Muscle layer of colon (tissue), 2 donors: ENCODE results near the gene LDB2.

Experiments used
- H3K27ac ChIP-seq: one replicate; pipeline ENCODE4 v1.7.0; 2013; ENCODE audit warnings: low read depth, mild to moderate bottlenecking, low read length, moderate library complexity
- H3K27me3 ChIP-seq, 2 donors: one replicate each; pipeline ENCODE4 v1.7.0; 2013; ENCODE audit warnings: low read length in 2 of 2, mild to moderate bottlenecking in 2 of 2; ENCODE audit not compliant: insufficient read depth in 2 of 2, control insufficient read depth in 1 of 2
- H3K36me3 ChIP-seq: one replicate; pipeline ENCODE4 v1.7.0; 2013; ENCODE audit warnings: mild to moderate bottlenecking, low read length; ENCODE audit not compliant: insufficient read depth
- H3K4me1 ChIP-seq: one replicate; pipeline ENCODE4 v1.7.0; 2013; ENCODE audit warnings: mild to moderate bottlenecking, low read length; ENCODE audit not compliant: insufficient read depth
- H3K4me3 ChIP-seq, 2 donors: one replicate each; pipeline ENCODE4 v1.7.0; 2013; ENCODE audit warnings: low read length in 2 of 2, low read depth in 1 of 2, mild to moderate bottlenecking in 1 of 2, moderate library complexity in 1 of 2
- H3K9ac ChIP-seq: one replicate; pipeline ENCODE4 v1.7.0; 2013; ENCODE audit warnings: low read length
- H3K9me3 ChIP-seq: one replicate; pipeline ENCODE4 v1.7.0; 2013; ENCODE audit warnings: mild to moderate bottlenecking, low read length
- donor health status: abdominal sarcoma.
- donor health status: Adenocarcinoma of cecum.

LDB2 gene

DNA sequence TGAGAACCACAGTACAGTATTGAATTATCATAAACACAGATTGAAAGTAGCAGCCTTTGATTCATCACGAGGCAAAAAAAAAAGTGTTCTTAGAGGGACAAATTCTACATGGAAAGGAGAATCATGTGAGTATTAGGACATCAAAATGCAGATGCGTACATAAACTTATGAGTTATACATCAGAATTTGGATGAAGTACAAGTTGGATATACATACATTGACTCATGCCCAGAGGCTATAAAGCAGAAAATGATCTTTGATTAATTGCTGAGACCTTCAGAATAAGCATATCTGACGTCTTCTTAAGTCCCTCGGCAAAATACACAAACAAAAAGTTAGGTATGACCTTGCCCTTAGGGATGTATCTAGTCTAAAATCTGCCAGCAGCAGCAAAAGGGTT is 206.4 kb downstream of the LDB2 start:
- no peak overlapping the region for H3K4me3 ChIP-seq
- H3K36me3 ChIP-seq, result no peaks in the 10 kb centered on the region
- peaks cover 23% of the 10 kb centered on the region for H3K4me1 ChIP-seq
- H3K9me3 ChIP-seq, result no peaks in the 10 kb centered on the region
- H3K27me3 ChIP-seq, result no peaks in the 10 kb centered on the region
- no peak overlapping the region for H3K9ac ChIP-seq
- H3K27ac ChIP-seq, result no peak overlapping the region

GRCh38 chr4:16691450-16691849 is 207.0 kb downstream of the LDB2 start:
- H3K4me3 ChIP-seq, result no peak overlapping the region
- H3K27ac ChIP-seq, result no peak overlapping the region
- peaks cover 23% of the 10 kb centered on the region for H3K4me1 ChIP-seq
- H3K9ac ChIP-seq, result no peak overlapping the region
- H3K27me3 ChIP-seq, result no peaks in the 10 kb centered on the region
- H3K9me3 ChIP-seq, result no peaks in the 10 kb centered on the region
- no peaks in the 10 kb centered on the region for H3K36me3 ChIP-seq

DNA sequence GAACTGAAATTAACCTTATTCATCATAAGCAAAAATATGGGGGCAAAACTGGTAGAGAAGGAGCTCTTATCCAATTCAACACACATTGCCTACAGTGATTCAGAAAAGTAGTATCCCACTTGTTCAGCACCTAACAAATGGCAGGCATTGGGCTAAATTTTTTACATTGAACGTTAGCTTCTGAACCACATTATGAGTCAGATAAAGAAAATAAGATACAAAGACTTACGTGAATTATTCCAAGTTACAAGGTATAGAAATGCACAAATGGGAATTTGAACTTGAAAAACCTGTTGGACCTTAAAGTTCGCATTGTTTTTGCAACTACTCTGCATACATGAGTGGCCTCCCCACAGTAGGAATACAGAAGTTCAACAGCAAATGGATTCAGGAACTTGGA is 210.6 kb downstream of the LDB2 start:
- Histone ChIP-seq H3K4me1 (peaks cover 10% of the 10 kb centered on the region), H3K9me3 (no peaks in the 10 kb centered on the region), H3K9ac (no peak overlapping the region), H3K27ac (no peak overlapping the region), H3K4me3 (no peak overlapping the region), H3K36me3 (no peaks in the 10 kb centered on the region), H3K27me3 (no peaks in the 10 kb centered on the region)

DNA sequence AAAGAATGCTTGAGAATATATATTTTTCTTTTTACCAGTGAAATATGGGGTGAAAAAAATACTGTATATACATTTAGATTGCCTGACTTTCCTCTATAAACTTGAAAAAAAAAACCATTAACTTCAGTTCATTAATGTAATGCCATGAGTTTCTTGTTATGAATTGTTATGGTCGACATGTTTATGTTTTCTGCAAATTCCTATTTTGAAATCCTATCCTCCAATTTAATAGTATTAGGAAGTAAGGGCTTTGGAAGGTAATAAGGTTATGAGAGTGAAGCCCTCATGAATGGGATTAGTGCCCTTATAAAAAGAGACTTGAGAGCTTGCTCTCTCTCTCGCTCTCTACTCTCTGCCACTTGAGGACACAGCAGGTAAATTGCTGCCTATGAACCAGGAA is 211.4 kb downstream of the LDB2 start:
- Histone ChIP-seq H3K9me3 (no peaks in the 10 kb centered on the region), H3K4me3 (no peak overlapping the region), H3K27ac (no peak overlapping the region), H3K9ac (no peak overlapping the region), H3K27me3 (no peaks in the 10 kb centered on the region), H3K36me3 (no peaks in the 10 kb centered on the region), H3K4me1 (peaks cover 4% of the 10 kb centered on the region)

DNA sequence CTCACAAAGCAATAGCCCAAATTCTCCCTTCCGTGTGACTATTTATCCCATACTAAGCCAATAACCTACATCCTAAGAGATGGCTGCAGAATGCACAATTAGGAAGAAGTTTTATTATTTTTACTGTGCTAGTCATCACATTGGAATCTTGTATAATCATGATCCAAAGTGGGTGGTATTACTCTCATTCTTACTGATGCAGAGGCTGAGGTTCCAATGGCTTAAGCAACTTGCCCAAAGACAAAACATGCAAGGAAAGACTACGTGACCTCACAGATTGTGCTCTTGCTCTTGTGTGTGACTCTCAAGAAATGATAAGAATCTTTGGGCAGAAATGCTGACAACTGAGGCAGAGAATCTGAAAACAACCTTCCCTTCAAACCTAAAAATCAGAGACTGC is 212.2 kb downstream of the LDB2 start:
- Histone ChIP-seq H3K27me3 (no peaks in the 10 kb centered on the region), H3K9me3 (no peaks in the 10 kb centered on the region), H3K4me1 (no peaks in the 10 kb centered on the region), H3K4me3 (no peak overlapping the region), H3K36me3 (no peaks in the 10 kb centered on the region), H3K27ac (no peak overlapping the region), H3K9ac (no peak overlapping the region)

DNA sequence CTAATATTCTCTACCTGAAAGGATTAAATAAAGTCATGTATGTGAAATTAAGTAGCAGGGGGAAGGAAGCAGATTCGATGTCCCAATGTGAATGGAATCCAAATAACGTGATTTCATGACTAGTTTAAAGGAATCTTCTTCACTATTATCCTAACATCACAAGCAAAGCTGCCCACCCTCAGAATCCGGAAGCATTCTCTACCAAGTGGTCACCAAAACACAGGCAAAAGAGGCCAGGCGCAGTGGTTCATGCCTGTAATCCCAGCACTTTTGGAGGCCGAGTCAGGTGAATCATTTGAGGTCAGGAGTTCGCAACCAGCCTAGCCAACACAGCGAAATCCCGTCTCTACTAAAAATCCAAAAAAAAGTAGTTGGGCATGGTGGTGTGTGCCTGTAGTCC is 212.9 kb downstream of the LDB2 start:
- H3K4me1 ChIP-seq, result no peaks in the 10 kb centered on the region
- no peaks in the 10 kb centered on the region for H3K36me3 ChIP-seq
- H3K27me3 ChIP-seq, result no peaks in the 10 kb centered on the region
- no peak overlapping the region for H3K9ac ChIP-seq
- H3K27ac ChIP-seq, result no peak overlapping the region
- H3K4me3 ChIP-seq, result no peak overlapping the region
- H3K9me3 ChIP-seq, result no peaks in the 10 kb centered on the region

DNA sequence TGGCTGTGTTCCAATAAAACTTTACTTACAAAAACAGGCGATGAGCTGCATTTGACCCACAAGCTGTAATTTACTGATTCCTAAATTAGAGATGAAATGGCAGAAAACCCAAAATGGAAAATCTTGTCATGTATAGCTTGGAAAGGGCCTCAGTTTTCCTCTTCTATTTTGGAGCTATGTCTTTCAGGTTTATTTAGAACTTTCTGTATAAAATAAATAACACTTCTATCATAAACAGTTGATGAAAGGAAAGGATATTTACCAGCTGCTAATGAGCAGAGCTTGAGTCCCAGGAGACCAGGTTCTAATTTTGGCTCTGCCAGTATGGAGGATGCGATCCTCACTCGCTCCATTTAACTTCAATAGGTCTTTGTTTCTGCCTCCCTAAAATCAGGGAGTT is 213.5 kb downstream of the LDB2 start:
- H3K36me3 ChIP-seq, result no peaks in the 10 kb centered on the region
- H3K27ac ChIP-seq, result no peak overlapping the region
- H3K9ac ChIP-seq, result no peak overlapping the region

DNA sequence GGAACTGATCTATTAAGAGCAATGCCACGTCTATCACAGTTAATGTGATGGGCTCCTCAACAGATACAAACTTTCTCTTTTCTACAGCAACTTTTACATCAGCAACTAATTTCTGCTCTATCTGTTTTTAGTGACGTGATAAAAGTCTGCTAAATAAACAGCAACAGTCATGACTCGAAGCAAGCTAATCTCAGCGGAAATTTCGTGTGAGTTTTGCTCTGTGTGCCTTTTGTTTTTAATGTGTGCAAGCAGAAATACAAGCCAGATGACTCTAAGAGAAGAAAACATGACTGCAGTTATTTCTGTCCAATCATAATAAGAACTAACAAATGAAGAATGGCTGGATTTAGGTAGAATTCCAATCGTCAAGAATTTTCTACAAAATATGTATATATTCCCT is 214.3 kb downstream of the LDB2 start:
- no peaks in the 10 kb centered on the region for H3K36me3 ChIP-seq
- no peaks in the 10 kb centered on the region for H3K4me1 ChIP-seq
- no peak overlapping the region for H3K27ac ChIP-seq
- H3K4me3 ChIP-seq, result no peak overlapping the region
- no peak overlapping the region for H3K9ac ChIP-seq
- H3K27me3 ChIP-seq, result no peaks in the 10 kb centered on the region
- no peaks in the 10 kb centered on the region for H3K9me3 ChIP-seq

More for the DNA sequence above, 213.5 kb downstream of the LDB2 start:
- no peaks in the 10 kb centered on the region for H3K9me3 ChIP-seq
- no peaks in the 10 kb centered on the region for H3K4me1 ChIP-seq
- H3K27me3 ChIP-seq, result no peaks in the 10 kb centered on the region
- no peak overlapping the region for H3K4me3 ChIP-seq

GRCh38 chr4:16682975-16683374 is 215.5 kb downstream of the LDB2 start:
- Histone ChIP-seq H3K9me3 (no peaks in the 10 kb centered on the region), H3K27me3 (no peaks in the 10 kb centered on the region), H3K4me1 (no peaks in the 10 kb centered on the region)

DNA sequence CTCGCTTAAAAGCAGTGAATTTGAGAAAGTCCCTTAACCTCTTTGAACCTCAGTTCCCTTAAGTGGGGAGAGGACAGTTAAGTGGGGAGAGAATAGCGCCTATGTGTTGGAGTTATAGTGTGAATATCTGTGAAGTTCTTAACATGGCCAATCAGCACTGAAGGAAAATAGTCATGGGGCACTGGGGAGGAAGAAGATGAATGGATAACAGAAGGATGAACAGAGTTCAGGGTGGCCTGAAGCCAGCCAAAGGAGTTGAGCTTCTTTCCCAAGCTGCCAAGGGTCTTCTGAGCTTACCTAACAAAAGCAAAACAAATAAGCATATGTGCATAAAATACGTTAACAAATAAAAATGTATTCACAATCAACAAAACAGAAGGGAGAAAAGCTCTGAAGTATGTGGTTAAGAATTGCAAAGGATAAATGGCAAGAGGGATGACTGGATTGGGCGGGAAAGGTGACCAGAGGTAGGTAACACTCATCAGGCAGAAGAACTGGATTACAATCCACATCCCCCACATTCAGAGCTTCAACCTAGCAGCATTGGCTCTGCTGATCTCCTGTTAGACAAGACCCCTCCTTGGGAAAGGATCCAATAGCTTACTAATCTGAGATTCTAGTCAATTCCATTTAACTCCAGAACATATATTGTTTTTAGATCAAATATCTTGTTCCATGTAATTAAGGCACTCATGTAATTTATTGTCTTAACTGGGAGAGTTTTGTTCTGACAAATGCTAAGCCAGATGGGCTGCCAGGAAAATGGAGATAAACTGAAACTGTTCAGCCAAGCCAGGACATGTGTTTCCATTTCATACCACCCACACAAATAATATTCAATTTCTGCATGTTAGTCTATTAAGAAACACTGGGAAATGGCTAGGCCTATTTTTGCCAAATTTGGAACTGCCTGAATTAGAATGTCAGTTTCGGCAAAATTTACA is 221.2 kb downstream of the LDB2 start:
- H3K27ac ChIP-seq, result no peak overlapping the region
- no peak overlapping the region for H3K4me3 ChIP-seq
- no peaks in the 10 kb centered on the region for H3K27me3 ChIP-seq
- no peak overlapping the region for H3K9ac ChIP-seq
- H3K36me3 ChIP-seq, result no peaks in the 10 kb centered on the region
- no peaks in the 10 kb centered on the region for H3K9me3 ChIP-seq
- H3K4me1 ChIP-seq, result peaks cover 7% of the 10 kb centered on the region

More at GRCh38 chr4:16682975-16683374, 215.5 kb downstream of the LDB2 start:
- no peak overlapping the region for H3K9ac ChIP-seq
- H3K4me3 ChIP-seq, result no peak overlapping the region
- no peaks in the 10 kb centered on the region for H3K36me3 ChIP-seq
- no peak overlapping the region for H3K27ac ChIP-seq

- Histone ChIP-seq H3K27ac (no peak overlapping the region), H3K9ac (no peak overlapping the region), H3K27me3 (no peaks in the 10 kb centered on the region), H3K4me3 (no peak overlapping the region), H3K4me1 (peaks cover 11% of the 10 kb centered on the region), H3K9me3 (no peaks in the 10 kb centered on the region), H3K36me3 (no peaks in the 10 kb centered on the region)
Measured at GRCh38 chr4:16676230-16676770, 222.1 kb downstream of the LDB2 start.

DNA sequence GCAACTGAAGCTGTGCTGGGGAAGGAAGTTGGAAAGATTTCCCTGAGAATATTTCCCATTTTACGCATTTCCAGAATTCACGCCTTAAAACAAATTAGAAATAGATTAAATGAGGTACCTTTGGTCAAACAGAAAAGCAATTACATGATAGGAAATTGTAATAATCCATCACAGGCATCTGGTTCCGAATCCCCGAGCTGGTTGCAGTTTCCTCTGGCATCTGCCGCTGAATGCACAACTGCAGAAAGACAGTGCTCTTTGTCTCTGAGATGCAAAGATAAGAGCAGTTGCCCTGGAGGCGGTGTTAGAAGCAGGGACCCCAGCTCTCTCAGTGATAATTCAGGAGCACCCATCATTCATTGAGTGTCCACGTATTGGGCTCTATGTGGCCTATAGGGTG is 224.4 kb downstream of the LDB2 start:
- Histone ChIP-seq H3K9me3 (no peaks in the 10 kb centered on the region), H3K4me1 (peaks cover 11% of the 10 kb centered on the region), H3K4me3 (no peak overlapping the region)

More for the DNA sequence above, 224.4 kb downstream of the LDB2 start:
- H3K36me3 ChIP-seq, result no peaks in the 10 kb centered on the region
- no peak overlapping the region for H3K27ac ChIP-seq
- no peaks in the 10 kb centered on the region for H3K27me3 ChIP-seq
- H3K9ac ChIP-seq, result no peak overlapping the region
